ENCODE data around the gene PI4KA.

- TF ChIP-seq CTCF (IDR thresholded peaks at IDR 0.05): no peak
- TF ChIP-seq EP300 (IDR thresholded peaks at IDR 0.05): no peak
- no peak for TF ChIP-seq POLR2A (IDR thresholded peaks at IDR 0.05)
These were observed 52.6 kb downstream of the PI4KA start for GRCh38 chr22:20805972-20806471.

Data from upper lobe of left lung (tissue), 4 donors.